OCI-LY1 (cell line): ENCODE results near the gene INSYN2A.

Experiments used
- EZH2 ChIP-seq: fragments of 200-600 bp; sonication (generic), shearing (Covaris generic); IDR thresholded peaks from 2 replicates; pipeline ENCODE4 v1.8.0; 2017; ENCODE audit warnings: borderline replicate concordance, mixed run types, mild to moderate bottlenecking, antibody characterized with exemption, low read length, moderate library complexity, mixed read lengths
- TF ChIP-seq, protein P1 (sequence below): fragments of 200-600 bp; sonication (generic), shearing (Covaris generic); IDR thresholded peaks from 2 replicates; pipeline ENCODE4 v1.5.1; 2017; ENCODE audit warnings: mild to moderate bottlenecking, antibody characterized with exemption, low read length, moderate library complexity, mixed read lengths

DNA sequence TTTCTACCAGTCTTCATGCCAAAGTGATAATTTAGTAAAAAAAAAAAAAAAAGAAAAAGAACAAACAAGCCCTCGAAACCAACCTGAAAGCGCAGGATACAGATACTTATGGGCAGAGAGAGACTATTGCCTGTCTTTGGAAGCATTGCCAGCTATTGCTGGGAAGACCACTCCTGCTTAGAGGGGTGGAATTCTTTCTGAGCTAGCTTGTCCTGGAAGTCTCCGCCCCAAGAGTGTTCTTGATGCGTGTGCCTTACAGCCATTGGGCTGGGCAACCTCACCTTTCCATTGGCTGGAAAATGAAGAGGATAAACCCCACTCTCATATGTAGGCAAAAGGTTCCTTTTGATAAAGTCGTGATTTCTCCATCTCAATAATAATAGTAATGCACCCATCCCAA lies 19.9 kb upstream of the INSYN2A start:
- TF ChIP-seq, protein P1, sequence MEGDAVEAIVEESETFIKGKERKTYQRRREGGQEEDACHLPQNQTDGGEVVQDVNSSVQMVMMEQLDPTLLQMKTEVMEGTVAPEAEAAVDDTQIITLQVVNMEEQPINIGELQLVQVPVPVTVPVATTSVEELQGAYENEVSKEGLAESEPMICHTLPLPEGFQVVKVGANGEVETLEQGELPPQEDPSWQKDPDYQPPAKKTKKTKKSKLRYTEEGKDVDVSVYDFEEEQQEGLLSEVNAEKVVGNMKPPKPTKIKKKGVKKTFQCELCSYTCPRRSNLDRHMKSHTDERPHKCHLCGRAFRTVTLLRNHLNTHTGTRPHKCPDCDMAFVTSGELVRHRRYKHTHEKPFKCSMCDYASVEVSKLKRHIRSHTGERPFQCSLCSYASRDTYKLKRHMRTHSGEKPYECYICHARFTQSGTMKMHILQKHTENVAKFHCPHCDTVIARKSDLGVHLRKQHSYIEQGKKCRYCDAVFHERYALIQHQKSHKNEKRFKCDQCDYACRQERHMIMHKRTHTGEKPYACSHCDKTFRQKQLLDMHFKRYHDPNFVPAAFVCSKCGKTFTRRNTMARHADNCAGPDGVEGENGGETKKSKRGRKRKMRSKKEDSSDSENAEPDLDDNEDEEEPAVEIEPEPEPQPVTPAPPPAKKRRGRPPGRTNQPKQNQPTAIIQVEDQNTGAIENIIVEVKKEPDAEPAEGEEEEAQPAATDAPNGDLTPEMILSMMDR = no peak
- no peak for TF ChIP-seq EZH2
